CD4-positive, alpha-beta T cell (primary cell): Measurements from ENCODE around the gene PPP1R36. TPM values are rescaled to one million over a fixed set of nuclear protein-coding genes. Genes with fewer than 3 reads are reported as not detected.
"Not testable (repeated sequence)": the region's sequence is repeated elsewhere in the genome, so short reads cannot be mapped to it uniquely, and the experiment has no call there.

ENCODE experiments used
- ATAC-seq: fragments of 200-7000 bp; cut with Tn5 transposase; one replicate; pipeline ENCODE4 v1.10.0; 2022; ENCODE audit warnings: mild to moderate bottlenecking; ENCODE audit not compliant: poor library complexity
- CTCF ChIA-PET: fragments of 350-600 bp; sonication (Branson Sonifier 250); formaldehyde crosslinking; loops from one replicate; lab custom pipeline; 2021; ENCODE audit warnings: antibody characterized with exemption, inconsistent platforms; lab: Charles Lee
- POLR2A ChIA-PET: fragments of 350-600 bp; sonication (Branson Sonifier 250); formaldehyde crosslinking; loops from one replicate; lab custom pipeline; 2021; ENCODE audit warnings: antibody characterized with exemption, inconsistent platforms; lab: Charles Lee
- DNase-seq, 14 experiments: peaks; one replicate each; pipeline ENCODE4 v3.0.0-alpha.2; 2013 to 2020; ENCODE audit warnings: mixed read lengths in 2 of 14
- H3K27ac ChIP-seq, 2 donors: one replicate each; pipeline versions ENCODE4 v1.5.1 to v1.7.0; 2013; ENCODE audit warnings: low read length in 2 of 2, low read depth in 1 of 2, mild to moderate bottlenecking in 1 of 2
- H3K27me3 ChIP-seq, 2 experiments: 1 replicate in 1 of 2; 2 replicates in 1 of 2; pipeline versions ENCODE4 v1.6.1 to v1.7.0; 2013; ENCODE audit warnings: low read length in 2 of 2, control low read depth in 1 of 2, mild to moderate bottlenecking in 1 of 2, moderate library complexity in 1 of 2; ENCODE audit not compliant: insufficient read depth in 2 of 2, control insufficient read depth in 1 of 2
- H3K36me3 ChIP-seq: one replicate; pipeline ENCODE4 v1.6.1; 2013; ENCODE audit warnings: low read length, control low read depth; ENCODE audit not compliant: insufficient read depth
- H3K4me1 ChIP-seq: one replicate; pipeline ENCODE4 v1.6.1; 2013; ENCODE audit warnings: low read length, control low read depth; ENCODE audit not compliant: insufficient read depth
- H3K4me3 ChIP-seq: one replicate; pipeline ENCODE4 v1.5.1; 2013; ENCODE audit warnings: mild to moderate bottlenecking, low read length, moderate library complexity
- H3K9me3 ChIP-seq, 2 experiments: 1 replicate in 1 of 2; 2 replicates in 1 of 2; pipeline versions ENCODE4 v1.6.1 to v1.7.0; 2013; ENCODE audit warnings: low read length in 2 of 2, mild to moderate bottlenecking in 2 of 2, control low read depth in 1 of 2, moderate library complexity in 1 of 2; ENCODE audit not compliant: control insufficient read depth in 1 of 2, insufficient read depth in 1 of 2
- H3K27ac Mint-ChIP-seq: one replicate; pipeline ENCODE4 v1.8.0; 2020; ENCODE audit warnings: mixed read lengths
- H3K27me3 Mint-ChIP-seq: one replicate; pipeline ENCODE4 v1.8.0; 2021; ENCODE audit warnings: mixed read lengths
- H3K36me3 Mint-ChIP-seq: one replicate; pipeline ENCODE4 v1.8.0; 2021; ENCODE audit warnings: low read depth, mixed read lengths
- H3K4me1 Mint-ChIP-seq: one replicate; pipeline ENCODE4 v1.8.0; 2021; ENCODE audit warnings: low read depth, mixed read lengths
- H3K4me3 Mint-ChIP-seq: one replicate; pipeline ENCODE4 v1.8.0; 2020; ENCODE audit warnings: mild to moderate bottlenecking, mixed read lengths
- H3K9me3 Mint-ChIP-seq: one replicate; pipeline ENCODE4 v1.8.0; 2020; ENCODE audit warnings: mixed read lengths
- CTCF ChIP-seq: fragments of 200-600 bp; IDR thresholded peaks from one replicate; pipeline ENCODE4 v1.8.0; 2022; ENCODE audit warnings: antibody characterized with exemption, mild to moderate bottlenecking
- intact Hi-C, 2 experiments: fragments of 100-400 bp; cut with DNase I in 1 of 2; cut with micrococcal nuclease in 1 of 2; formaldehyde crosslinking; loops; one replicate each; pipeline versions ENCODE4 v1.15.1 to v1.9.0; 2023 to 2025; cut with DNase I, micrococcal nuclease
- total RNA-seq, 174 experiments: library from RNA in 2 of 174; stranded (reverse) in 2 of 174; gene quantifications; one replicate each; pipeline ENCODE4 v1.2.3 and lab custom pipeline; 2021 to 2026

Gene PPP1R36
- total RNA-seq, 2 experiments from 2014 or later = not detected

GRCh38 chr14:64516969-64517368, 32.8 kb upstream of the PPP1R36 start:
- H3K27ac ChIP-seq = no peak overlapping the region
- no peak overlapping the region for H3K27ac Mint-ChIP-seq
- no peaks in the 10 kb centered on the region for H3K9me3 Mint-ChIP-seq
- DNase-seq (no peak), ATAC-seq (no peak)
- H3K36me3 ChIP-seq = peaks cover 11% of the 10 kb centered on the region
- peaks cover 65% of the 10 kb centered on the region for H3K4me1 Mint-ChIP-seq
- intact Hi-C loops = no loop called here
- no peaks in the 10 kb centered on the region for H3K27me3 ChIP-seq
- H3K4me3 ChIP-seq = no peak overlapping the region
- H3K4me3 Mint-ChIP-seq = peak overlapping the region; percentile 2
- ChIA-PET POLR2A (interaction anchor here (2.5 kb wide), 1 partner anchor 12 kb away, joined by 19 read pairs; the partner anchor contains the start of gene ZBTB1), CTCF (interaction anchor here (1.5 kb wide), 1 partner anchor 87 kb away, joined by 3 read pairs; no protein-coding TSS in a partner anchor)
- H3K27me3 Mint-ChIP-seq = no peaks in the 10 kb centered on the region
- no peak for TF ChIP-seq CTCF
- peaks cover 25% of the 10 kb centered on the region for H3K36me3 Mint-ChIP-seq
- H3K9me3 ChIP-seq = no peaks in the 10 kb centered on the region
- H3K4me1 ChIP-seq = peaks cover 14% of the 10 kb centered on the region

- intact Hi-C loops, H3K4me3 ChIP-seq, H3K9me3 Mint-ChIP-seq, ATAC-seq, H3K27me3 ChIP-seq, H3K27ac ChIP-seq, H3K27me3 Mint-ChIP-seq, CTCF ChIA-PET, H3K27ac Mint-ChIP-seq, DNase-seq, H3K9me3 ChIP-seq, POLR2A ChIA-PET, H3K4me3 Mint-ChIP-seq: not testable (repeated sequence)
- H3K4me1 ChIP-seq = peaks cover 10% of the 10 kb centered on the region
- H3K36me3 ChIP-seq = peaks cover 14% of the 10 kb centered on the region
- Mint-ChIP-seq H3K36me3 (peaks cover 24% of the 10 kb centered on the region), H3K4me1 (peaks cover 58% of the 10 kb centered on the region)
Measured at GRCh38 chr14:64517667-64518066, 32.1 kb upstream of the PPP1R36 start.

GRCh38 chr14:64518229-64518628, 31.5 kb upstream of the PPP1R36 start:
- Histone ChIP-seq H3K36me3 (peaks cover 19% of the 10 kb centered on the region), H3K27me3 (no peaks in the 10 kb centered on the region), H3K9me3 (no peaks in the 10 kb centered on the region), H3K27ac (no peak overlapping the region), H3K4me3 (no peak overlapping the region), H3K4me1 (peaks cover 10% of the 10 kb centered on the region)
- TF ChIP-seq CTCF = no peak
- Mint-ChIP-seq H3K4me1 (peaks cover 53% of the 10 kb centered on the region), H3K36me3 (peaks cover 20% of the 10 kb centered on the region), H3K9me3 (no peaks in the 10 kb centered on the region), H3K27ac (no peak overlapping the region), H3K27me3 (no peaks in the 10 kb centered on the region), H3K4me3 (no peak overlapping the region)
- ChIA-PET POLR2A (interaction anchor here (0.7 kb wide), 1 partner anchor 23 kb away, joined by 3 read pairs; the partner anchor contains the start of gene HSPA2), CTCF (no interaction called here)
- no peak for DNase-seq
- ATAC-seq = no peak
- intact Hi-C loops = no loop called here

- intact Hi-C loops = no loop called here
- Mint-ChIP-seq H3K27ac (no peak overlapping the region), H3K9me3 (no peaks in the 10 kb centered on the region), H3K36me3 (peaks cover 24% of the 10 kb centered on the region), H3K27me3 (no peaks in the 10 kb centered on the region), H3K4me1 (peaks cover 39% of the 10 kb centered on the region), H3K4me3 (no peak overlapping the region)
- ChIA-PET POLR2A (interaction anchor here (0.9 to 2.1 kb wide), 2 partner anchors 15 to 133 kb away, joined by 3 to 6 read pairs; no protein-coding TSS in a partner anchor), CTCF (interaction anchor here (0.7 to 2.3 kb wide), 3 partner anchors 10 to 682 kb away, joined by 3 to 7 read pairs (median 3); no protein-coding TSS in a partner anchor)
- TF ChIP-seq CTCF = no peak
- H3K27ac ChIP-seq = no peak overlapping the region
- peaks cover 6% of the 10 kb centered on the region for H3K4me1 ChIP-seq
- no peaks in the 10 kb centered on the region for H3K27me3 ChIP-seq
- ATAC-seq (no peak), DNase-seq (no peak)
- no peak overlapping the region for H3K4me3 ChIP-seq
- H3K36me3 ChIP-seq = peaks cover 24% of the 10 kb centered on the region
- no peaks in the 10 kb centered on the region for H3K9me3 ChIP-seq
Measured at GRCh38 chr14:64520699-64521098, 29.1 kb upstream of the PPP1R36 start.
